ENCODE measurements around the gene FEV.

The FEV gene

GRCh38 chr2:218999881-219000568, 15.0 kb upstream of the FEV start:
- Histone ChIP-seq H3K4me2 (ENCODE audit: low read depth, low read length, poor library complexity, severe bottlenecking) (no peak overlapping the region), H3K9me3 (ENCODE audit: insufficient read depth, low read length) (no peaks in the 10 kb centered on the region), H3K9me2 (replicated peaks; ENCODE audit: insufficient read depth, low read length) (no peaks in the 10 kb centered on the region), H3K79me2 (ENCODE audit: insufficient read depth, low read length) (no peaks in the 10 kb centered on the region), H3F3A (ENCODE audit: insufficient read depth) (no peaks in the 10 kb centered on the region), H3K36me3 (ENCODE audit: low read length) (no peaks in the 10 kb centered on the region), H2AFZ (ENCODE audit: low read depth, low read length, severe bottlenecking) (no peak overlapping the region), H4K20me1 (ENCODE audit: low read depth, low read length) (no peaks in the 10 kb centered on the region), H3K27me3 (ENCODE audit: low read length) (no peaks in the 10 kb centered on the region), H3K4me3 (ENCODE audit: insufficient read depth, low read length, poor library complexity, severe bottlenecking) (no peak overlapping the region), H3K27ac (ENCODE audit: low read depth, low read length) (no peak overlapping the region), H3K9ac (ENCODE audit: low read length) (no peak overlapping the region)
- no peak for TF ChIP-seq CTCF (IDR thresholded peaks at IDR 0.05; ENCODE audit: insufficient read depth, low read length, poor library complexity, severe bottlenecking)
- no peak for TF ChIP-seq EZH2phosphoT487 (conservative IDR thresholded peaks at IDR 0.05; ENCODE audit: low read length)

GRCh38 chr2:218999021-218999880, 14.3 kb upstream of the FEV start:
- Histone ChIP-seq H3F3A (ENCODE audit: insufficient read depth) (no peaks in the 10 kb centered on the region), H3K4me3 (ENCODE audit: insufficient read depth, low read length, poor library complexity, severe bottlenecking) (no peak overlapping the region), H3K36me3 (ENCODE audit: low read length) (no peaks in the 10 kb centered on the region), H3K9ac (ENCODE audit: low read length) (no peak overlapping the region), H3K4me2 (ENCODE audit: low read depth, low read length, poor library complexity, severe bottlenecking) (no peak overlapping the region), H3K27me3 (ENCODE audit: low read length) (no peaks in the 10 kb centered on the region), H3K9me2 (replicated peaks; ENCODE audit: insufficient read depth, low read length) (no peaks in the 10 kb centered on the region), H3K27ac (ENCODE audit: low read depth, low read length) (no peak overlapping the region), H3K9me3 (ENCODE audit: insufficient read depth, low read length) (no peaks in the 10 kb centered on the region), H3K79me2 (ENCODE audit: insufficient read depth, low read length) (no peaks in the 10 kb centered on the region), H2AFZ (ENCODE audit: low read depth, low read length, severe bottlenecking) (no peak overlapping the region), H4K20me1 (ENCODE audit: low read depth, low read length) (no peaks in the 10 kb centered on the region)
- TF ChIP-seq EZH2phosphoT487 (conservative IDR thresholded peaks at IDR 0.05; ENCODE audit: low read length) = no peak
- TF ChIP-seq CTCF (IDR thresholded peaks at IDR 0.05; ENCODE audit: insufficient read depth, low read length, poor library complexity, severe bottlenecking) = no peak

- H3F3A ChIP-seq (ENCODE audit: insufficient read depth) = no peaks in the 10 kb centered on the region
- no peaks in the 10 kb centered on the region for H3K9me2 ChIP-seq (replicated peaks; ENCODE audit: insufficient read depth, low read length)
- H3K4me3 ChIP-seq (ENCODE audit: insufficient read depth, low read length, poor library complexity, severe bottlenecking) = no peak overlapping the region
- H3K4me2 ChIP-seq (ENCODE audit: low read depth, low read length, poor library complexity, severe bottlenecking) = no peak overlapping the region
- no peak for TF ChIP-seq CTCF (IDR thresholded peaks at IDR 0.05; ENCODE audit: insufficient read depth, low read length, poor library complexity, severe bottlenecking)
- no peak for TF ChIP-seq EZH2phosphoT487 (conservative IDR thresholded peaks at IDR 0.05; ENCODE audit: low read length)
- no peaks in the 10 kb centered on the region for H3K27me3 ChIP-seq (ENCODE audit: low read length)
- no peaks in the 10 kb centered on the region for H4K20me1 ChIP-seq (ENCODE audit: low read depth, low read length)
- H2AFZ ChIP-seq (ENCODE audit: low read depth, low read length, severe bottlenecking) = no peak overlapping the region
- H3K79me2 ChIP-seq (ENCODE audit: insufficient read depth, low read length) = no peaks in the 10 kb centered on the region
- H3K9me3 ChIP-seq (ENCODE audit: insufficient read depth, low read length) = no peaks in the 10 kb centered on the region
- no peak overlapping the region for H3K9ac ChIP-seq (ENCODE audit: low read length)
- H3K27ac ChIP-seq (ENCODE audit: low read depth, low read length) = no peak overlapping the region
- no peaks in the 10 kb centered on the region for H3K36me3 ChIP-seq (ENCODE audit: low read length)
Measured at GRCh38 chr2:218998414-218999002, 13.5 kb upstream of the FEV start.
